D721Med (cell line): Measurements from ENCODE around the gene AGPS.
"Not testable (repeated sequence)": the region's sequence is repeated elsewhere in the genome, so short reads cannot be mapped to it uniquely, and the experiment has no call there.

Experiments
- DNase-seq: peaks from one replicate; pipeline ENCODE4 v3.0.0; 2011; ENCODE audit warnings: low spot score; ENCODE audit not compliant: insufficient read length
- FAIRE-seq: peaks from 2 replicates; lab custom pipeline; 2011; peaks lifted over from hg19 to GRCh38; lab: Jason Lieb, UNC
- TF ChIP-seq, protein P1 (sequence below): IDR thresholded peaks from 2 replicates; pipeline ENCODE4 v1.5.1; 2012; ENCODE audit warnings: mild to moderate bottlenecking, control low read depth; ENCODE audit not compliant: insufficient read depth; ENCODE audit errors: missing control alignments

The AGPS gene

DNA sequence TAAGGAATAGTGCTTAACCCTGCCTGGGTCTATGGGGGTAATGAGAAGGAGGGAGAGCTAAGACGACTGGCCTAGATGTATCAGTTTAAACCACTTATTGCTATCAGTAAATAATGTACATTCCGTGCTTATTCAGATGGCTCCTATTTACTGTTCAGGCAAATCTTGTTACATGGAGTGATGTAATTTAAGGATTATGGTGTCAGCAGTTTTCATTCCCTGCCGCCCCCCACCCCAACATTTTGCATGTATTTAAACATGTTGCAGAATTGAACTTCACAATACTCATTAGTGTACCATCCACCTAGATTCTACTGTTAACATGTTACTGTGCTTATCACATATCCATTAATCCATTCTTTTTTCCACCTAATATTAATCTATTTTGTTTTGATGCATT is 11.7 kb downstream of the AGPS start:
- FAIRE-seq (no peak), DNase-seq (no peak)
- TF ChIP-seq, protein P1, sequence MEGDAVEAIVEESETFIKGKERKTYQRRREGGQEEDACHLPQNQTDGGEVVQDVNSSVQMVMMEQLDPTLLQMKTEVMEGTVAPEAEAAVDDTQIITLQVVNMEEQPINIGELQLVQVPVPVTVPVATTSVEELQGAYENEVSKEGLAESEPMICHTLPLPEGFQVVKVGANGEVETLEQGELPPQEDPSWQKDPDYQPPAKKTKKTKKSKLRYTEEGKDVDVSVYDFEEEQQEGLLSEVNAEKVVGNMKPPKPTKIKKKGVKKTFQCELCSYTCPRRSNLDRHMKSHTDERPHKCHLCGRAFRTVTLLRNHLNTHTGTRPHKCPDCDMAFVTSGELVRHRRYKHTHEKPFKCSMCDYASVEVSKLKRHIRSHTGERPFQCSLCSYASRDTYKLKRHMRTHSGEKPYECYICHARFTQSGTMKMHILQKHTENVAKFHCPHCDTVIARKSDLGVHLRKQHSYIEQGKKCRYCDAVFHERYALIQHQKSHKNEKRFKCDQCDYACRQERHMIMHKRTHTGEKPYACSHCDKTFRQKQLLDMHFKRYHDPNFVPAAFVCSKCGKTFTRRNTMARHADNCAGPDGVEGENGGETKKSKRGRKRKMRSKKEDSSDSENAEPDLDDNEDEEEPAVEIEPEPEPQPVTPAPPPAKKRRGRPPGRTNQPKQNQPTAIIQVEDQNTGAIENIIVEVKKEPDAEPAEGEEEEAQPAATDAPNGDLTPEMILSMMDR = no peak

DNA sequence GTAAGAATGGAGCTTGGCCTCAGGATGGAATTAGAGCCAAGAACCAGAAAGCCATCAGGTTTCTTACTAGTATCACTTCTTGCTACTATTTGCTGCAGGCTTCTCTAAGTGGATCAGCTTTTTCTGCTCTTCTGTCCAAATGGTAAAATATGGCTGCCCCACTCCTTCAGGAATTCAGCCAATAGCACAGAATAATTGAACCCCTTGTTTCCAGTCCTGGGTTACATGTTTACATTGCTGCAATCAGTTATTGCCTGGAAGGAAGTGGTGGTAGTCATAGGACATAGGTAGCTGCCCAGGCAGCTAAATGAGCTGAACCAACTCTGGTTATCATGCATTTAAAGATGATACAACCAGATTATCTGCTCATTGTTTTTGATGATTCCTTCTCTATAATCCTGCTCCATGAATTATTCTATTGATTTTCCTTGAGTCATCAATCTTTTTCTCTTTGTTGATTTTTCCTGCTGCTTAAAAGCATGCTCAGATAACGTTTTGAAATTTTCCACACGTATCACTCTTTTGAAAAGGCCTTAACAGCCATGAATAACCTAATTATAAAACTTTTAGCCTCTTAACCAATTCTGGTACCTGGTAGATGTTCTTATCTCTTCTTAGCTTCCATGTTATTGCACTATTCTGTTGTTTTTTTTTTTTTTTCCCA is 12.6 kb downstream of the AGPS start:
- no peak for FAIRE-seq
- TF ChIP-seq, protein P1 = no peak
- no peak for DNase-seq

DNA sequence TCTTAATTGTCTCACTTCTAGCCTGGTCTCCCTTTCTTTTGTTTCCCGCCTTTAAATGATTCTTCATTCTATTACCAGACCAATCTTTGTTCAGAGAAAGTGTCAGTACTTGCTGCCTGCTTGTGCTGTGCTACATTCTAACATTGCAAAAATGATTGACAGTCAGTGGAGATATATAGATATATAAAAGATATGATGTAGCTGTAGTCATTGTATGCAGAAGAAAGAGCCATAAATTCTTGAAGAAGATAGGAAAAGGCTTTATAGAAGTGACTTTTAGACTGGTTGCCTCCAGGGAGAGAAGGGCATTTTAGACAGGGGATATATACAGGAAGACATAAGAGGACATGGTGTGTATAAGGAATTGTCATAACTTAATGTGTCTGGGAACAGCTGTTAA is 13.6 kb downstream of the AGPS start:
- TF ChIP-seq, protein P1 = no peak

DNA sequence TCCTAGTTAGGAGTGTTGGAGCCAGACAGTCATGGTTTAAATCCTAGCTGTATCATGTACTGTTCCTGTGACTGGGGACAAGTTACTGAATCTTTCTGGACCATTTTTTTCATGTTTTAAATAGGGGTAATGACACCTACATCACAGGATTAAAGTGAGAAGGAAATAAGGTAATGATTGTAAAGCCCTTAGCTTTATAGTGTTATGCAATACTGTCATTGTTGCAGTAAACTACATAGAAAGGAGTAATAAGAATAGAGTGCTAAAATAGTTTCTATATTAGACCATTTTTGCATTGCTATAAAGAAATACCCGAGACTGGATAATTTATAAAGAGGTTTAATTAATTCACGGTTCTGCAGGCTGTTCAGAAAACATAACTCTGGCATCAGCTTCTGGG is 14.5 kb downstream of the AGPS start:
- DNase-seq (no peak), FAIRE-seq (no peak)
- TF ChIP-seq, protein P1 = no peak

More for the DNA sequence above, 13.6 kb downstream of the AGPS start:
- FAIRE-seq (no peak), DNase-seq (no peak)

DNA sequence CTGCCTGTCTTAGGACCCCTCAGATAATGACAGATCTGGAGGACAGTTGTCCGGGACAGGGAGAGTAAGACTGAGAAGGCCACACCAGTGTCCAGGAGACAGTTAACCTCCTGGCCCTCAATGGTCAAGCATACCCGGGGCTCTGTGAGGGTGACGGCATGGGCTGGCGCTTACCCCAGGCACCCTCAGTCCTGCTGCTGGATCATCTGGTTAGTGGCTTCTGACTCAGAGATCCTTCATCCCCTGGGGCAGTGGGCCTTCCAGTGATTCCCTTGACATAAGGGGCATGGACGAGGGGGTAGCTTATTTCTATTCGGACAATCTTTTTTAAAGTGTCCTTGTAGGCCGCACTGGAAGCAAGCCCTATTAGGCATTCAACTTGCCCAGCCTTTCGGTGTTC is 18.1 kb downstream of the AGPS start:
- FAIRE-seq = not testable (repeated sequence)

DNA sequence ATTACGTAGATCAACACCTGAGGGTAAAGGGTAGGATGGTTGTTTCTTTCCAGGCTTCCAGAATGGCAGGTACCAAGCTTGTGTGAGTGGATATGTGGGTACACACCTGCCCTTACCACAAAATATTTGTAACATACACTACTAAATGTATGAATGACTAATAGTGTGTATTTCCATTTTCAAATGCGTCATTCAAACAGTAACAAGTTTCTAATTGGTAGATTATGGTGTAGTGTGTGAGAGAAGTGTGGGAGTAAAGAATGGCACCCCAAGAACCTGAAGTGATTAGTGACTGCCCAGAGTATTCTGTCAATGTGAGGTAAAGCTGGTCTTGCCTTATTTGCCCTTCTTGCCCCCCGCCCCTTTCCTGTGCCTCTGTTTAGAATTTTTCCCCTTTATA is 21.1 kb downstream of the AGPS start:
- TF ChIP-seq, protein P1 = no peak
- no peak for FAIRE-seq
- no peak for DNase-seq

More for the DNA sequence above, 18.1 kb downstream of the AGPS start:
- not testable (repeated sequence) for DNase-seq

DNA sequence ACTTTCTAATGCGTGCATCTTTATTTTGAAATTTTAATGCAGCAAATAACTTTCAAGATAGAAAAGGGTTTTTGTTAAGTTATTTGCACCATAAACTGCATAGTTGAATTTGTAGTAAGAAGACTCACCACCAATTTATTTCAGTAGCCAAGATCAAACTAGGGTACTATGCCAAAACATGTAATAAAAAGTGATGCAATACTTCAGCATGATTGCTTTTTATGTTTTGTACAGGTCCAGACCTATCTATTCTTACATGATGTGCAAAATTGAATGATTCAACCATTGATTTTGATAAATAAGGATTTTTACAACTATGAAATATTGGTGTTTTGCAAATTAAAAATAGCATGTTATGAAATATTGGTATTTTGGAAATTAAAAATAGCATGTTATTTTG is 26.7 kb downstream of the AGPS start:
- TF ChIP-seq, protein P1 = no peak
- FAIRE-seq (peak; percentile 58), DNase-seq (no peak)
